ENCODE measurements around the gene EFCAB8. TPM values are rescaled to one million over a fixed set of nuclear protein-coding genes. Genes with fewer than 3 reads are reported as not detected.
A peak's percentile ranks its signal among the peaks of the same experiment; 100 is the strongest.

Gene EFCAB8
- total and polyA plus RNA-seq, 4 experiments from 2014 or later: 1.5 to 1.8 TPM; not detected in 2

DNA sequence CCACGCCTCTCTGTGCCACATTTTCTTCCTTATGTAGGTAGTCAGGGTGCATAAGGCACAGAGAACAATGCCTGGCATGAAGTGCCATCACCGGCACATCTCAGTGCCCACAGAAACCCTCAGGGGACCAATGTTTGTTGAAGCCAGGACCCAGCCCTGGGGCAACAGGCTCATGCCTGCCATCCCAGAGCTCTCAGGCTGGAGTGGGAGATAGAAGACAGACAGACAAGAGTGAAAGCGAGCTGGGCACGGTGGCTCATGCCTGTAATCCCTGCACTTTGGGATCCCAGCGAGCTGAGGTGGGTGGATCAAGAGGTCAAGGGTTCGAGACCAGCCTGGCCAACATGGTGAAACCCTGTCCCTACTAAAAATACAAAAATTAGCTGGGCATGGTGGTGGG, 13.5 kb downstream of the EFCAB8 start:
- Mint-ChIP-seq H3K4me3 (no peak overlapping the region), H3K27me3 (no peaks in the 10 kb centered on the region), H3K9me3 (no peaks in the 10 kb centered on the region), H3K27ac (peak overlapping the region in 1 of 7 donors; percentile 10), H3K36me3 (peaks cover 5 to 10% of the 10 kb centered on the region in 2 donors), H3K4me1 (no peaks in the 10 kb centered on the region)
- H3K27me3 ChIP-seq (ENCODE audit: insufficient read depth, low read length): no peaks in the 10 kb centered on the region
- no peaks in the 10 kb centered on the region for H3K9me3 ChIP-seq (ENCODE audit: control insufficient read depth in 1 of 2, low read length in 2 of 2)
- intact Hi-C loops (cut with micrococcal nuclease): no loop called here
- no peaks in the 10 kb centered on the region for H3K4me1 ChIP-seq (ENCODE audit: insufficient read depth, low read length)
- H3K36me3 ChIP-seq (ENCODE audit: insufficient read depth, low read length): no peaks in the 10 kb centered on the region
- H3K27ac ChIP-seq (ENCODE audit: low read depth, low read length): no peak overlapping the region
- ChIA-PET CTCF (ENCODE audit: partially characterized antibody) (no interaction called here), POLR2A (ENCODE audit: partially characterized antibody) (no interaction called here)
- no peak for DNase-seq
- no peak overlapping the region for H3K4me3 ChIP-seq (ENCODE audit: low read length in 2 of 2)

DNA sequence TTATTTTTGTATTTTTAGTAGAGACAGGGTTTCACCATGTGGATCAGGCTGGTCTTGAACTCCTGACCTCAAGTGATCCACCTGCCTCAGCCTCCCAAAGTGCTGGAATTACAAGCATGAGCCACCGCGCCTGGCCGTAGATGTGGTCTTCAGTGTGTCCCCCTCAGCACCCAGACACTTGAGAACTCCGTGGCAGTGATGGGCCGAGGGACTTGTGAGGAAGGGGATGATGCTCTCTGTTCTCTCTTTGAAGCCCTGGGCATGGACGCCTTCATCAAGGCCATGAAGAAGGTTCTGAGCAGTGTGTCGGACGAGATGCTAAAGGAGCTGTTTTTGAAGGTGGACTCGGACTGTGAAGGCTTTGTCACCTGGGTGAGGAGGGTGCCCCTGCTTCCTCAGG, 16.9 kb downstream of the EFCAB8 start:
- Mint-ChIP-seq H3K36me3 (peaks cover 0 to 3% of the 10 kb centered on the region in 2 donors), H3K9me3 (no peaks in the 10 kb centered on the region), H3K27ac (no peak overlapping the region), H3K27me3 (no peaks in the 10 kb centered on the region), H3K4me3 (no peak overlapping the region), H3K4me1 (no peaks in the 10 kb centered on the region)
- Histone ChIP-seq H3K27me3 (ENCODE audit: insufficient read depth, low read length) (no peaks in the 10 kb centered on the region), H3K36me3 (ENCODE audit: insufficient read depth, low read length) (no peaks in the 10 kb centered on the region), H3K27ac (ENCODE audit: low read depth, low read length) (no peak overlapping the region), H3K4me3 (ENCODE audit: low read length in 2 of 2) (no peak overlapping the region), H3K9me3 (ENCODE audit: control insufficient read depth in 1 of 2, low read length in 2 of 2) (no peaks in the 10 kb centered on the region), H3K4me1 (ENCODE audit: insufficient read depth, low read length) (no peaks in the 10 kb centered on the region)
- ChIA-PET POLR2A (ENCODE audit: partially characterized antibody) (no interaction called here), CTCF (ENCODE audit: partially characterized antibody) (no interaction called here)
- intact Hi-C loops (cut with micrococcal nuclease): no loop called here
- DNase-seq: no peak

DNA sequence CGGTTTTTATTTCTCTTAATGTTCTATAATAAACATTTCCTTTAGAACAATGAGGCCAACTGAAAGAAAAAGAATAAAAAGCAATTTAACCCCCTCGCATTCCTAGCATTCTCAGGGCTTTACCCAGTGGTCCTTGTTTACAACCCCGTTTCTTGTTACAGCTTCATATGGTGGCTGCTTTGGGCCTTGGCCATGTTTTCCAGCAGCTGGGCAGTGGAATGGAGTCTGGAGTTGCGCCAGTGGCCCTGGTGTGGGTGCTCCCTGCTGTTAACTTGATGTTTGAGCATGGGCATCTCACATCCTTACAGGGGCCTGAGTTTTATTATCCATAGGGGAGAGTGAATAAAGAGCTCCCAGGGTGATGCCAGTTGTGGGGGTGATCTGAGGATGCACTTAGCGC, 18.8 kb downstream of the EFCAB8 start:
- Histone ChIP-seq H3K27me3 (ENCODE audit: insufficient read depth, low read length) (no peaks in the 10 kb centered on the region), H3K27ac (ENCODE audit: low read depth, low read length) (no peak overlapping the region), H3K36me3 (ENCODE audit: insufficient read depth, low read length) (no peaks in the 10 kb centered on the region), H3K4me3 (ENCODE audit: low read length in 2 of 2) (no peak overlapping the region), H3K4me1 (ENCODE audit: insufficient read depth, low read length) (no peaks in the 10 kb centered on the region), H3K9me3 (ENCODE audit: control insufficient read depth in 1 of 2, low read length in 2 of 2) (no peaks in the 10 kb centered on the region)
- Mint-ChIP-seq H3K27ac (no peak overlapping the region), H3K9me3 (no peaks in the 10 kb centered on the region), H3K4me3 (no peak overlapping the region), H3K4me1 (no peaks in the 10 kb centered on the region), H3K36me3 (peaks cover 3% of the 10 kb centered on the region in 2 donors), H3K27me3 (no peaks in the 10 kb centered on the region)
- DNase-seq: no peak
- CTCF ChIA-PET (ENCODE audit: partially characterized antibody): no interaction called here
- POLR2A ChIA-PET (ENCODE audit: partially characterized antibody): no interaction called here
- intact Hi-C loops (cut with micrococcal nuclease): no loop called here

DNA sequence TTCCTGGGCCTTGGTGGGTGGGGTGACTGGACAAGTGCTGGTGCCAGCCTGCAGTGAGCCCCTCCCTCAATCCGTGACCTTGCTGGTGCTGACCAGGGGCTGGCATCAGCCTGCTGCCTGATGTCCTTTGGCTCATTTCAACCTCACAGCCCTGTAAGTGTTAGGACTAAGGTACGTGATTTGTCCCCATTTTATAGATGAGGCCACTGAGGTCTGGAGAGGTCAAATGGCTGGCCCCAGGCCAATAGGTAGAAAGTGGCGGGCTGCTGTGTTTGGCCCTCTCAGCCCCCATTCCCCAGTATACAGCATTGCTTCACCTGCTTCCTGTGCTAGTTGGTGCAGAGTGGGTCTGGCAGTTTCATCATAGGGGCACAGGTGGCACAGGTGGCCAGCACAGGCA, 20.1 kb downstream of the EFCAB8 start:
- no peak for DNase-seq
- Mint-ChIP-seq H3K4me1 (no peaks in the 10 kb centered on the region), H3K27me3 (no peaks in the 10 kb centered on the region), H3K4me3 (no peak overlapping the region), H3K36me3 (peaks cover 3% of the 10 kb centered on the region in 2 donors), H3K9me3 (no peaks in the 10 kb centered on the region), H3K27ac (peak overlapping the region in 1 of 7 donors; percentile 57)
- no peaks in the 10 kb centered on the region for H3K4me1 ChIP-seq (ENCODE audit: insufficient read depth, low read length)
- no peak overlapping the region for H3K27ac ChIP-seq (ENCODE audit: low read depth, low read length)
- ChIA-PET CTCF (ENCODE audit: partially characterized antibody) (no interaction called here), POLR2A (ENCODE audit: partially characterized antibody) (no interaction called here)
- intact Hi-C loops (cut with micrococcal nuclease): no loop called here
- H3K4me3 ChIP-seq (ENCODE audit: low read length in 2 of 2): no peak overlapping the region
- H3K9me3 ChIP-seq (ENCODE audit: control insufficient read depth in 1 of 2, low read length in 2 of 2): no peaks in the 10 kb centered on the region
- H3K36me3 ChIP-seq (ENCODE audit: insufficient read depth, low read length): no peaks in the 10 kb centered on the region
- H3K27me3 ChIP-seq (ENCODE audit: insufficient read depth, low read length): no peaks in the 10 kb centered on the region

DNA sequence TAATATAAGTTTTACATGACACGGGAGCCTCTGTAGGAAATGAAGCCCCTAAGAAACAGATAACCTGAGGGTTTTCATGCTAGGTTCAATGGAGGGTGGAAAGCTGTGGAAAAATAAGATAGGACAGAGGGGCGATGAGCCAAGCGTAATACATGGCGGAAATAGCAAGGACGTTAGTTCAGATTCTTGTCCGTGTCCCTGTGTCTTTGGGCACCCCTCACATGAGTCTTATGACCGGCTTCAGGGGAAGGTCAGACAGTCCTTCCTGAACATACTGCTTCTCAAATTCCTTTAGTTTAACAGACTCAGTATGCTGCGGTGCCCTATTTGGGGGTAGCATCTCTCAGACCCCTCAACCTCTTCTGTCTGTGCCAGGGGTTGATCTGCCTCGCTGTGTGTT, 20.8 kb downstream of the EFCAB8 start:
- H3K9me3 Mint-ChIP-seq: no peaks in the 10 kb centered on the region
- Histone ChIP-seq H3K36me3 (ENCODE audit: insufficient read depth, low read length) (no peaks in the 10 kb centered on the region), H3K4me3 (ENCODE audit: low read length in 2 of 2) (no peak overlapping the region), H3K27ac (ENCODE audit: low read depth, low read length) (no peak overlapping the region), H3K9me3 (ENCODE audit: control insufficient read depth in 1 of 2, low read length in 2 of 2) (no peaks in the 10 kb centered on the region), H3K4me1 (ENCODE audit: insufficient read depth, low read length) (no peaks in the 10 kb centered on the region), H3K27me3 (ENCODE audit: insufficient read depth, low read length) (no peaks in the 10 kb centered on the region)
- POLR2A ChIA-PET (ENCODE audit: partially characterized antibody): no interaction called here
- CTCF ChIA-PET (ENCODE audit: partially characterized antibody): no interaction called here
- H3K36me3 Mint-ChIP-seq: peaks cover 3% of the 10 kb centered on the region in 2 donors
- H3K27ac Mint-ChIP-seq: peak overlapping the region in 1 of 7 donors; percentile 13
- intact Hi-C loops (cut with micrococcal nuclease): no loop called here
- DNase-seq: no peak
- H3K4me1 Mint-ChIP-seq: no peaks in the 10 kb centered on the region
- H3K4me3 Mint-ChIP-seq: no peak overlapping the region
- no peaks in the 10 kb centered on the region for H3K27me3 Mint-ChIP-seq

DNA sequence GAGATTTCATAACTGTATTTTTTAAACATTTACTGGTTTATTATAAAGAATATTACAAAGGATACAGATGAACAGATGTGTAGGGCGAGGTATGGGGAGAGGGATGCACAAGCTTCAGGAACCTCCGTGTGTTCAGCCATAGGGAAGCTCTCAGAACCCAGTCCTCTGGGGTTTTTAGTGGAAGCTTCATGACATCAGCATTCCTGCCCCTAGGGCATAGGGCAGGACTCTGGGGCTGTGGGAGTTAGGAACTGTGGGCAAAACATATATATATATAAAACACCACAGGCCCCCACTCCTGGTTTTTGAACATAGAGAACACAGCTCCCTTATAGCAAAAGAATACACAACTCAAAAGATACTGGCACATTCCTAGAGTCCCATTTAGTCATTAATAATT, 21.9 kb downstream of the EFCAB8 start:
- Mint-ChIP-seq H3K36me3 (peaks cover 2 to 3% of the 10 kb centered on the region in 2 donors), H3K4me1 (no peaks in the 10 kb centered on the region), H3K27ac (no peak overlapping the region), H3K4me3 (no peak overlapping the region), H3K27me3 (no peaks in the 10 kb centered on the region), H3K9me3 (no peaks in the 10 kb centered on the region)
- Histone ChIP-seq H3K4me3 (ENCODE audit: low read length in 2 of 2) (no peak overlapping the region), H3K4me1 (ENCODE audit: insufficient read depth, low read length) (no peaks in the 10 kb centered on the region), H3K36me3 (ENCODE audit: insufficient read depth, low read length) (no peaks in the 10 kb centered on the region), H3K9me3 (ENCODE audit: control insufficient read depth in 1 of 2, low read length in 2 of 2) (no peaks in the 10 kb centered on the region), H3K27ac (ENCODE audit: low read depth, low read length) (no peak overlapping the region), H3K27me3 (ENCODE audit: insufficient read depth, low read length) (no peaks in the 10 kb centered on the region)
- POLR2A ChIA-PET (ENCODE audit: partially characterized antibody): no interaction called here
- CTCF ChIA-PET (ENCODE audit: partially characterized antibody): interaction anchor here (0.6 to 0.7 kb wide), 2 partner anchors 11 to 24 kb away, joined by 3 read pairs; no protein-coding TSS in a partner anchor
- intact Hi-C loops (cut with micrococcal nuclease): no loop called here
- no peak for DNase-seq

DNA sequence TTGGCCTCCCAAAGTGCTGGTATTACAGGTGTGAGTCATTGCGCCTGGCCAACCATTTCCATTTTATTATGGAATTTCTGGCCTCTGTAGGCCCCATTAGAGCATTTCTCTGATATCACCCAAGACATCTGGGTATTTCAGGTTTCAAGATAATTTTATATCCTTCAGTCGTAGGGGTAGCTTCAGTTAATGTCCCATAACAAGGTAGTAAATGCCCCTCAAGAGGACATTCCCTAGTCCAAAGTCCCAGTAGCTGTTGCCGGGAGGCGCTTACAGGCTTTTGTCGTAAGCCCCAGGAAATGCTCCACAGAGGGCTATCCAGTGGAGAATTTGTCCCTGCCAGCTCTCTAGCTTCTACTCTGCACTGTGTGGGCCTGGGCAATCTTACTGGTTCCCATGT, 24.4 kb downstream of the EFCAB8 start:
- Histone ChIP-seq H3K36me3 (ENCODE audit: insufficient read depth, low read length) (no peaks in the 10 kb centered on the region), H3K9me3 (ENCODE audit: control insufficient read depth in 1 of 2, low read length in 2 of 2) (no peaks in the 10 kb centered on the region), H3K27ac (ENCODE audit: low read depth, low read length) (no peak overlapping the region), H3K4me3 (ENCODE audit: low read length in 2 of 2) (no peak overlapping the region), H3K4me1 (ENCODE audit: insufficient read depth, low read length) (no peaks in the 10 kb centered on the region), H3K27me3 (ENCODE audit: insufficient read depth, low read length) (no peaks in the 10 kb centered on the region)
- no peaks in the 10 kb centered on the region for H3K4me1 Mint-ChIP-seq
- H3K4me3 Mint-ChIP-seq: no peak overlapping the region
- H3K9me3 Mint-ChIP-seq: no peaks in the 10 kb centered on the region
- DNase-seq: no peak
- ChIA-PET POLR2A (ENCODE audit: partially characterized antibody) (no interaction called here), CTCF (ENCODE audit: partially characterized antibody) (no interaction called here)
- no peak overlapping the region for H3K27ac Mint-ChIP-seq
- H3K36me3 Mint-ChIP-seq: peaks cover 0 to 6% of the 10 kb centered on the region in 2 donors
- intact Hi-C loops (cut with micrococcal nuclease): no loop called here
- H3K27me3 Mint-ChIP-seq: no peaks in the 10 kb centered on the region

DNA sequence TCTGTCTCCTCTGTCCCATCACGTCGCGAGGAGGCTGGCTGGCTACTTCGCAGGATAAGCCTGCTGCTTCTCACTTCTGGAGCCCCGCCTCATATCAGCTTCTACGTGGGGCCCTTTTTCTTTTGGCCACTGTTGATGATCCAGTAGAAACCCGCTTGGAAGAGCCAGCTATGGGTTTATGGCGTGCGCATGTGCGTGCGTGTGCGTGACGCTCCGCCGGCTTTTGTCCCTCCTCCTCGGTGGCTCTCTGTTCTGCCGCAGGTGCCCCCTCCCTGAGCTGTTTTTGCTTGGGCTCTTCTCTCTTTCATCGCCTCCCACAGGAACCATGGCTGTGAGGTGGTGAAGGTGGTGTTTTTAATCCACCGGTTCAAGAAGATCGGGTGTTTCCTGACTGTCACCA, 26.5 kb downstream of the EFCAB8 start:
- Histone ChIP-seq H3K4me1 (ENCODE audit: insufficient read depth, low read length) (no peaks in the 10 kb centered on the region), H3K27ac (ENCODE audit: low read depth, low read length) (no peak overlapping the region), H3K27me3 (ENCODE audit: insufficient read depth, low read length) (no peaks in the 10 kb centered on the region), H3K36me3 (ENCODE audit: insufficient read depth, low read length) (no peaks in the 10 kb centered on the region), H3K9me3 (ENCODE audit: control insufficient read depth in 1 of 2, low read length in 2 of 2) (no peaks in the 10 kb centered on the region), H3K4me3 (ENCODE audit: low read length in 2 of 2) (no peak overlapping the region)
- ChIA-PET POLR2A (ENCODE audit: partially characterized antibody) (no interaction called here), CTCF (ENCODE audit: partially characterized antibody) (interaction anchor here (1.1 kb wide), 1 partner anchor 17 kb away, joined by 4 read pairs; no protein-coding TSS in a partner anchor)
- peaks cover 0 to 6% of the 10 kb centered on the region in 2 donors for H3K36me3 Mint-ChIP-seq
- H3K4me3 Mint-ChIP-seq: no peak overlapping the region
- no peaks in the 10 kb centered on the region for H3K27me3 Mint-ChIP-seq
- H3K4me1 Mint-ChIP-seq: no peaks in the 10 kb centered on the region
- no peaks in the 10 kb centered on the region for H3K9me3 Mint-ChIP-seq
- intact Hi-C loops (cut with micrococcal nuclease): no loop called here
- peak overlapping the region in 1 of 7 donors; percentile 43 for H3K27ac Mint-ChIP-seq
- DNase-seq: no peak
